HG02759 (cell line): ENCODE measurements around the gene SFI1.
"Not testable (repeated sequence)": the region's sequence is repeated elsewhere in the genome, so short reads cannot be mapped to it uniquely, and the experiment has no call there.

ENCODE experiments used
- ATAC-seq: cut with Tn5 transposase; IDR thresholded peaks from one replicate; pipeline ENCODE4 v1.9.1; 2021; ENCODE audit warnings: mild to moderate bottlenecking, moderate library complexity; ENCODE audit not compliant: unreplicated experiment

The SFI1 gene

DNA sequence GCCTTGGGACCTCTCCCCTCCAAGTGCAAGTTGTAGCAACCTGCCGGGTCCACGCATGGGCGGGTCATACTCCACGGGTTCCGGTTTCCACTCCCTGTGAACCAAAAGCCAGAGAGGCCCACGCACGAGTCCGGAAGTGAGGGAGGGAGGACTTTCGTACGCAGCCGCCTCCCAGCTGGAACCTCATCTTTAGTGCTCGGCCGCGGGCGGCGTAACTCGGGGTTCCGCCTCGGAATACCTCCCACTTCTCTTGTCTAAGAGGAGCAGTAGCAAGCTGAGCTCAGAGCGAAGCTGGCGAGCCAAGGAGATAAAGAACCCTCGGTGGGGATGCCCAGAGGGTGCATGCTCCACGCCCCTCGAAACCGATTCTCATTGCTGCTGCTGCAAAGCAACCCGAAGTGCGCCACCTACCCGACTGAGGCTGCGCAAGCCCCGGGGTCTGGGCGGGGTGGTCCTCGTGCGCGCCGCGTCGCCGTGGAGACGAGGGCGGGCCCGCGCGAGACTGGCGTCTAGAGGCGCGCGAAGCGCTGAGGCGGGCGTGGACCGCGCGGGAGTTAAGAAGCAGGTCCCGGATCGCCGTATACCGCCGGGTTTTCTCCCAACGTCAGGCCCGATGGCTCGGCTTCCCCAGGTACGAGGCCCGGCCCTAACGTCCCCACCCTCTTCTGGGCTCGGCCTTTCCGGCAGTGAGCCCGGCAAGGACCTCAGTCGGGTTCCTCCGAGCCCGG lies at the start of gene SFI1:
Gene SFI1, plus strand, starts transcription at position 530 of the 728 bp plus-strand sequence. CDS start 11,749 bp downstream, outside the sequence.
- peak; percentile 85 for ATAC-seq

DNA sequence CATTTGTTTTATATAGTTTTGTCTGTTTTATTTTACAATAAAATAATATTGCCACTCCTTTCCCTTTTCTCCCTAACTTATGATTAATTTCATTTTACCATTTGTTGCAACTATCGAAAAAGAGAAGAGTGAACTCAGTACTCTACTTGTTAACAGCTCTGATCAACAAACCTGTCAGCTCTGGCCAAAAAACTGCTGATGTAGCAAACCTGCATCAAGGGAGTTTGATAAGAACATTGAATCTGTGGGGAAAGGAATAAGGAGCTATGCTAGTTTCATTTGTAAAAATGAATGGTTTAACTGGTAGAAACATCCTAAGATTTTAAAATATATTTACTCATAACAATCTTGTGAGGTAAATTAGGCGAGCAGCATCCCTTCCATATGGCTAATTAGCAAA lies 49.6 kb upstream of the SFI1 start:
- ATAC-seq: no peak

DNA sequence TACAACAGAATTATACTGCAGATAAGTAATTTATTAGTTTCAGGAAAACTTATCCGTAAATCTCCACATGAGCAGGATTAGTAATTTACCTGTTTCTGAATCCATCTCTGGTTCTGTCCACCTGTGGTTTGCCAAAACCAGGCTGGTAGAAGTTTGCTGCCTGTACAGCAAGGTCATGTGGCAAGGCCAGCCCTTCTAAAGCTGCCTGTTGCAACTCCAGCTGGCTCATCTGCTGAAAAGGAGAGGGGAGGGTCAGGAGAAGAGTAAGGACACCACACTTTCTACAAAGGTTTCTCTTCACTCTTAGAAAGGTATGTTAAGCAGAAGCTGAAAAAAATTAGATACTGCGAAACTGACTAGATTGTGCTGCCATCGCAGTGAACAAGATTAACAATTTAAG lies 49.0 kb upstream of the SFI1 start:
- ATAC-seq: no peak

DNA sequence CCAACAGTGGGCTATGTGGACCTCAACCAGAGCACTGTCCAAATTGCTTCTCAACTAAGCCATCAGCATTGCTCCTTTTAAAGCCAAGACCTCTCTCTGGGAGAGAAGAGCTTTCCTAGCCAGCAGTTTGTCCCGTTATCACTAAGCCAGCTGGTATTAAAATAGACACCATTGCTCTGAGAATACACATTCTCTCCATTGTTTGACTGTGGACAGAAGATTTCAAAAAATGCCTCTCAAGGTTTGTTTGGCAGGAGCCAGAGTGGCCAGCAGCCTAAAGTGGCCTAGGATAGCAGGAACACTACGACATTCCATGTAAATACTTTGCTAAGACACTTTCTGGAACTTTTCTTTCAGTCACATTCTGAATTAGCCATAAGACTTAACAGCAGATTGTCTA lies 48.0 kb upstream of the SFI1 start:
- no peak for ATAC-seq

DNA sequence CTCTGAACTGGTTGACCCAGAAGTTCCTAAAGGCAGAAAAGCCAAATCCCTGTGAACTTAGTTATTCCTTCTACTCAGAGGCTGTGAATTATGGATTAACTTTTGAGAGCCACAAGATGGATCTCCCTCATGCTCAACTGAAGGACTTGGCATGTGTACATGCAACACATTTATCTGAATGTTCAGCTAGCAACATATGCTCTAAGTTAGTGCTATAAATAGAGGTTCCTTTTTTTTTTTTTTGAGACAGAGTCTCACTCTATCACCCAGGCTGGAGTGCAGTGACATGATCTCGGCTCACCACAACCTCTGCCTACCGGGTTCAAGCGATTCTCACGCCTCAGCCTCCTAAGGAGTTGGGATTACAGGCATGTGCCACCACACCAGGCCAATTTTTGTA lies 46.8 kb upstream of the SFI1 start:
- ATAC-seq: no peak

DNA sequence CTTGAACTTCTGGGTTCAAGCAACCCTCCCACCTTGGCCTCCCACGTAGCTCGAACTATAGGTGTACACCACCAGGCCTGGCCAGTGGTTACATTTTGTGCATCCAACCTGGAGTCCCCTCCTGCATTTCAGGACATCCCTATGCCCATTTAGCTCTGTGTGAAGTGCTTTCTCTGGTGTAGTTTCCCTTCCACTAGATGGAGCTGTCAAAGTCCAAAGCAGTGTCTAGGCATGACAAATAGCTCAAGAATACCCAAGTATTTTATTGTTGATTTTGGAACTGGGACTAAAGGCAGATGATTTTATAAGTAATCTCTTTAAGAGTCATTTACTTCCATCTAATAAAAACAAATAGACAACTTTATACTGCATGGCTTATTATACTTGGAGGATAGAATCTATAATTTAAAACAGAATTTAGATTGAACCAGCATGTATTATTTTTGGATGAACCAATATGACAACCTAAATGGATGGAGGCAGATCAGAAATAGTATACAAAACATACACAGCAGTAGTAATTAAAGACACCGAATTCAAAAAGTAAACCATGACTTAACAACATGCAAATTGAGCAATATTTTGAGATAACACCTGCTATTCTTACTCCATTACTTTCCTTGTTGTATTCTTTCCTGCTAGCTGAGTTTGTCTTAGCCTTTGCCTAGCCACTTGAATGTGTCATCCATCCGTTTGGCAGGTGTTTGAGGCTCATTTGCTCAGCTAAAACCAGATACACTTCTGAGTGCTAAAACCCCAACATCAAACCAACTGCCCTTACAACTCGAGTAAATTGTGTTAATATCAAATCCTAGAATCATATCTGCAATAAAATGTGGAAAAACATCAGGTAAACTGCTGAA lies 44.4 kb upstream of the SFI1 start:
- no peak for ATAC-seq

- ATAC-seq: no peak
Measured at GRCh38 chr22:31461699-31462098, 34.6 kb upstream of the SFI1 start.

DNA sequence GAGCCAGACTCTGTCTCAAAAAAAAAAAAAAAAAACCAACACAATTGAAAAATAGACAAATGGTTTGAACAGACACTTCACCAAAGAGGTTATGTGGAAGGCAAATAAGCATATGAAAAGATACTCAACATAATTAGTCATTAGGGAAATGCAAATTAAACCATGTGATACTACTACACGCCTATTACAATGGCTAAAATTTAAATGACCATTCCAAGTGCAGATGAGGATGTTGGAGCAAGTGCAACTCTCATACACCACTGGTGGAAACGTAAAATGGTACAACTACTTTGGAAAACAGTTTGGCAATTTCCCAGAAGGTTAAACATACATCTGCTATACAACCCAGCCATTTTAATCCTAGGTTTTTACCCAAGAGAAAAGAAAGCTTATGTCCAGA lies 31.0 kb upstream of the SFI1 start:
- ATAC-seq: no peak

DNA sequence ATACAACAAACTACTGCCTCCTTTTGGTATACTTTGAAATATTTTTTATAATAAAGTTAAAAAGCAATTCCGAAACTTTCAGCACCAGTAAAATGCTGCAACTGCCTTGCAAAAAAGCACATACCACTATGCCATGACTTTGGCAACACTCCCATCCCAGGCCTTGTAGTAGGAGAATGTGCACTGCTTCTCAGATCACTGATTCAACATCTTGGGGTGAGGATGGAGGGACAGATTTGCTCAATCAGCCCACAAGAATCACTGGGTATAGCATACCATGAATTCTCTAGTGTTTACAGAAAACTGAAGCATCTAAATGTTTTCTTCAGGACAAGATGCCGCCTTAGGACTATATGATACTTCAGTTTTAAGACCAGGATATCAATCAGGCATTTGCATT lies 21.6 kb upstream of the SFI1 start:
- ATAC-seq: no peak

DNA sequence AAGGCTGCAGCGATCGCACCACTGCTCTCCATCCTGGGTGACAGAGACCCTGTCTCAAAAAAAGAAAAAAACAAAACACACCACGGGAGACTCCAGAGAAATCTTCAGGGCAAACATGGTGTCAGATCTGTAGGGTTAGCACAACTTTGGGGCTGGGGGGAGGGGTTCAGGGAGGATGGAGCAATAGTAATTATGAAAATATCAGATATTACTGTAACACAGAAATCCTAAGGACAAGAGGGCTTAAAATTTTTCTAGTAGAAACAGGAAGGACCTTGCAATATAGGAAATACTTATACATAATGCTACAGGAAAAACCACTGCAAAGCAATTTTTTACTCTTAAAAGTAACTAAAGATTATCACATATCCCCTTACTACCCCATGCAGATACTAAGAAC lies 20.5 kb upstream of the SFI1 start:
- ATAC-seq: no peak

DNA sequence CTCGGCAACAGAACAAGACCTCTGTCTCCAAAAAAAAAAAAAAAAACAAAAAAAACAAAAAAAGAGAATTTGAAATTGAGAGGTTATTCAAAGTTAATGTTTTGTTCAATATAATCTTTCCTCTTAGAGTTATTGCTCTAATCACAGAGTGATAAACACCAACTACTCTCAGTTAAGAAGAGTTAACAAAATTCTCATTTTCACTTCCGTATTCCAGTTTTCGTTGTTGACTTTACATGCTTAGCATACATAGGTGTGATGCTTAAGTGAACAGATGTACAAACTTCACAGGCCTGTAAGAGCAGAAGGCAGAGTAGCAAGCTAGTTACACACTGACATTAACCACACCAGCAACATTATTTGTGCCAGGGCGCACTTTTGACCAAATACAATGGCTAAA lies 19.0 kb upstream of the SFI1 start:
- ATAC-seq: peak; percentile 59

DNA sequence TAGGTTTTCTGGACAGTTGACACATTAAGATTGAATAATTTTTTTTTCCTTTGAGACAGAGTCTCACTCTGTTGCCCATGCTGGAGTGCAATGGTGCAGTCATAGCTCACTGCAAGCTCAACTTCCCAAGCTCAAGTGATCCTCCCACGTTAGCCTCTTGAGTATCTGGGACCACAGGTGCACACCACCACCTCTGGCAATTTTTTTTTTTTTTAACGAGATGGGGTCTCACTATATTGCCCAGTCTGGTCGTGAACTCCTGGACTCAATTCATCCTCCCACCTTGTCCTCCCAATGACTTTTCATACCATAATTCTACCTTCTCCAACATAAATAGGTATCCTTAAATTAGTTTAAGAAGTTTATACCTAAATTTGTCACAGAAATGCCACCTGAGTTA lies 15.2 kb upstream of the SFI1 start:
- ATAC-seq: no peak

DNA sequence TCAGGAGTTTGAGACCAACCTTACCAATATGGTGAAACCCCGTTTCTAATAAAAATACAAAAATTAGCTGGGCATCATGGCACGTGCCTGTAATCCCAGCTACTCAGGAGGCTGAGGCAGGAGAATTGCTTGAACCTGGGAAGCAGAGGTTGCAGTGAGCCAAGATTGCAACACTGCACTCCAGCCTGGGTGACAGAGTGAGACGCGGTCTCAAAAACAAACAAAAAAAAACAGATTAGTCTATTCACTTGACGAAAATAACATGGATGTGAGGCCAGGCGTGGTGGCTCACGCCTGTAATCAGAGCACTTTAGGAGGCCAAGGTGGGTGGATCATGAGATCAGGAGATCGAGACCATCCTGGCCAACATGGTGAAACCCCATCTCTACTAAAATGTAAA lies 13.9 kb upstream of the SFI1 start:
- not testable (repeated sequence) for ATAC-seq

DNA sequence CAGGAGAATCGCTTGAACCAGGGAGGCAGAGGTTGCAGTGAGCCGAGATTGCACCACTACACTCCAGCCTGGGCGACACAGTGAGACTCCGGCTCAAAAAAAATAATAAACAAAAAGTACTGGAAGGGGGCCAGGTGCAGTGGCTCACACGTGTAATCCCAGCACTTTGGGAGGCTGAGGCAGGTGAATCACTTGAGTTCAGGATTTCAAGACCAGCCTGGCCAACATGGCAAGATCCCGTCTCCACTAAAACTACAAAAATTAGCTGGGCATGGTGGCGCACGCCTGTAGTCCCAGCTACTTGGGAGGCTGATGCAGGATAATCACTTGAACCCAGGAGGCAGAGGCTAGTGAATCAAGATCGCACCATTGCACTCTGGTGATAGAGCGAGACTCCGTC lies 10.0 kb upstream of the SFI1 start:
- ATAC-seq: not testable (repeated sequence)

DNA sequence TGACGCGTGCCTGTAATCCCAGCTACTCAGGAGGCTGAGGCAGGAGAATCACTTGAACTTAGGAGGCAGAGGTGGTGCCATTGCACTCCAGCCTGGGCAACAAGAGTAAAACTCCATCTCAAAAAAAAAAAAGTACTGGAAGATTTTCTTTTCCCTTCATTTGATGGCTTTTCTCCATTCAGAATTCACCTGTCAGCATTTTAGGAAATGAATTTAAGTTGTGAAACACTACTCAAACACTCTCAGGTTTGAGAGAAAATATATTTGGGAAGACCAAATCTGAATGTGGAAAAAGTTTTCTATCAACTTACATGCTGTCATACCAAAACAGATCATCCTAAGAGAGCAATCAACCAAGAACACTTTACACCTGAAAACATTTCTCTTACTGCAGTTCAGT lies 9.4 kb upstream of the SFI1 start:
- ATAC-seq: no peak

DNA sequence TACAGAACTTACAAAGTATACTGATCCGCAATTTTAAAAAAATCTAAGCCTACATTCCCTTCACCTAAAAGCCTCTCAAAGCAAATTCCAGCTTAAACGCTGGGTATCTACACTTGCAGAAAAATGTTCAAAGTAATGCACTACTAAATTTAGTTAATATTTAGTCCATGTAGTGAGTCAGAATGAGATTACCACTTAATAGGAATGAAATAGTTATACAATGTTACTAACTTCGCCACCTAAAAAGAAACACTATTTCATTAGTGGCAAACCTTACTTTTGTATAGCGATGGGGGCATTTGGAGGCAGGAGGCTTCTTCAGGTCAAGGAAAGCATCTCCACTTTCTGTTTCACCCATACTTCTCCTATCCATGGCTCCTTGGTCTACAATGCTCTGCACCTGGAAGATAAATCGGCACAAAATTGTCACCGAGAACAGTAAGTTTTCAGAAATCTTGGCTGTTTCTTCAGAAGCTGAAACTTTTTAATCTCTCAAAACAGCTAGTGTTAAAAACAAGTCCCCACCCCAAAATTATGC lies 7.9 kb upstream of the SFI1 start:
- no peak for ATAC-seq

GRCh38 chr22:31488988-31489617 lies 7.2 kb upstream of the SFI1 start:
- peak; percentile 25 for ATAC-seq

- peak; percentile 57 for ATAC-seq
Measured at GRCh38 chr22:31489632-31490495, 6.5 kb upstream of the SFI1 start, which contains the start of gene EIF4ENIF1. Gene EIF4ENIF1, minus strand, starts transcription at chr22:31489842. Its CDS starts 1,124 bp downstream, at chr22:31488718.

GRCh38 chr22:31490496-31490925 lies 5.8 kb upstream of the SFI1 start:
- peak; percentile 66 for ATAC-seq

DNA sequence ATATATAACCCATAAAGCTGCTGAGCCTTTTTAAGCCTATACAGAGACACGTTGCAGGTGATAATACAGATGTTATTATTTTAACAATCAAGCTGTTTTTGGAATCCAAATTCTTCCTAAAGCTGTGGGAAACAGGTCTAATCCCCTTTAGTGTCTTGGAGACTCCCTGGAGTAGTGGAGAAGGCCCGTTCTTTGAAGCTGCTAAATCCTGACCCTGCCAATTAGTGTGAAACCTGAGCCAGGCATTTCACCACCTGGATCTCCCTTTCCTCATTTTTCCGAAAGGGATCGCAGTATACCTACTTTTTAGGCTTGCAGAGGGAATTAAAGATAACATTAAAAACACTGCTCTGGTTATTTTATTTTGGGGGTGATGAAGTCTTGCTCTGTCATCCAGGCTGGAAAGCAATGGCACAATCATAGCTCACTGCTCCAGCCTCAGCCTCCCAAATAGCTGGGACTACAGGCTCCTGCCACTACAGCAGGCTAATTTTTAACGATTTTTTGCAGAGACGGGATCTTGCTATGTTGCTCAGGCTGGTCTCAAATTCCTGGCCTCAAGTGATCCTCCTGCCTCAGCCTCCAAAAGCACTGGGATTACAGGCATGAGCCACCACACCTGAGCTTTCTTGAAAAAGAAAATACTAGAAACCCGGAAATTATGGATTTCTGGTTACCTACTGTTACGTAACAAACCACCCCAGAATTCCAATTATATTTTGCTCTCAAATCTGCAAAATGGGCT lies 4.9 kb upstream of the SFI1 start:
- ATAC-seq: no peak
